Measurements from ENCODE around the gene AK5. TPM values are rescaled to one million over a fixed set of nuclear protein-coding genes. Genes with fewer than 3 reads are reported as not detected.

Gene AK5
- total and polyA plus RNA-seq, 10 donors = 0.33 to 16.3 (median 1.2) TPM

DNA sequence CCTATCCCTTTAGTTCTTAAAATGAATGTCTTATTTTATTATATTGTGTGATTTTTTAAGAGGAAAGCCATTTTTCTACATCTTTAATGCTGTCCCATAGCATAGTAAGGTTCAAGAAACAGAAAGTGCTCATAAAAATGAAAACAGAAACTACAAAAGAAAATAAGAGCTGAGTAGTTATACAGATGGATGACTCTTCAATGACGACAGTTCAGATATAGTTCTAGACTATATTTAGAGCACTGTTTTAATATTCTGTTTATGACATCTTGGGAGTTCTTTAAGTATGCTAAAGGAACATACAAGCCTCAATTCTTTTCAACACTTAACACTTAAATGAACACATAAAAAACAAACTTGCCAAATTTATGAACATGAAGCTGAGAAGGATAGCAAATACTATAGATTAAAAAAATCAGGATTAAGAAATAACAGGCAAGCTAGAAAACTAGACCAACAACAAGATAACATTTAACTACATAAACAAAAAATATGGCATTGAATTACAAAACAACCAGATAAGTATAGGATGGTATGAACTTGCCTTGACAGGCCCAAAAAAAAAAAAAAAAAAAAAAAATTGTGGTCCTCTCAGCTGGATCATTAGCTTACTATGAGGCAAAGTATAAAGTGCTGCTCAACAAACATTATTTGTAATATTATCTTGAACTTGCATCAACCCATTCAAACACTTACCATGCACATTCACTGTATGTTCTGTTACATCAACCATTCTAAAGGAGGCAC, 312.7 kb downstream of the AK5 start:
- no peak for TF ChIP-seq POLR2AphosphoS5 (IDR thresholded peaks at IDR 0.05)
- TF ChIP-seq, protein P1, sequence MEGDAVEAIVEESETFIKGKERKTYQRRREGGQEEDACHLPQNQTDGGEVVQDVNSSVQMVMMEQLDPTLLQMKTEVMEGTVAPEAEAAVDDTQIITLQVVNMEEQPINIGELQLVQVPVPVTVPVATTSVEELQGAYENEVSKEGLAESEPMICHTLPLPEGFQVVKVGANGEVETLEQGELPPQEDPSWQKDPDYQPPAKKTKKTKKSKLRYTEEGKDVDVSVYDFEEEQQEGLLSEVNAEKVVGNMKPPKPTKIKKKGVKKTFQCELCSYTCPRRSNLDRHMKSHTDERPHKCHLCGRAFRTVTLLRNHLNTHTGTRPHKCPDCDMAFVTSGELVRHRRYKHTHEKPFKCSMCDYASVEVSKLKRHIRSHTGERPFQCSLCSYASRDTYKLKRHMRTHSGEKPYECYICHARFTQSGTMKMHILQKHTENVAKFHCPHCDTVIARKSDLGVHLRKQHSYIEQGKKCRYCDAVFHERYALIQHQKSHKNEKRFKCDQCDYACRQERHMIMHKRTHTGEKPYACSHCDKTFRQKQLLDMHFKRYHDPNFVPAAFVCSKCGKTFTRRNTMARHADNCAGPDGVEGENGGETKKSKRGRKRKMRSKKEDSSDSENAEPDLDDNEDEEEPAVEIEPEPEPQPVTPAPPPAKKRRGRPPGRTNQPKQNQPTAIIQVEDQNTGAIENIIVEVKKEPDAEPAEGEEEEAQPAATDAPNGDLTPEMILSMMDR (IDR thresholded peaks at IDR 0.05 in 8 of 11, conservative IDR thresholded peaks at IDR 0.05 in 3 of 11) = no peak
- no peak for TF ChIP-seq POLR2A (IDR thresholded peaks at IDR 0.05)
- no peak overlapping the region for H3K27ac ChIP-seq
- no peak for DNase-seq
- H3K36me3 ChIP-seq = peaks cover 0 to 25% (median 11%) of the 10 kb centered on the region in 6 donors
- H3K4me1 ChIP-seq = peaks cover 0 to 25% (median 0%) of the 10 kb centered on the region in 6 donors
- WGBS, 5 donors = 46 to 70% (median 63%) methylated on average over 1 of the region's 1 CpG
- H3K27me3 ChIP-seq (replicated peaks in 1 of 7) = no peaks in the 10 kb centered on the region
- no peak overlapping the region for H3K4me3 ChIP-seq
- intact Hi-C loops (cut with DNase I; ENCODE audit: low total_unique reads) = no loop called here
- no peaks in the 10 kb centered on the region for H3K9me3 ChIP-seq

DNA sequence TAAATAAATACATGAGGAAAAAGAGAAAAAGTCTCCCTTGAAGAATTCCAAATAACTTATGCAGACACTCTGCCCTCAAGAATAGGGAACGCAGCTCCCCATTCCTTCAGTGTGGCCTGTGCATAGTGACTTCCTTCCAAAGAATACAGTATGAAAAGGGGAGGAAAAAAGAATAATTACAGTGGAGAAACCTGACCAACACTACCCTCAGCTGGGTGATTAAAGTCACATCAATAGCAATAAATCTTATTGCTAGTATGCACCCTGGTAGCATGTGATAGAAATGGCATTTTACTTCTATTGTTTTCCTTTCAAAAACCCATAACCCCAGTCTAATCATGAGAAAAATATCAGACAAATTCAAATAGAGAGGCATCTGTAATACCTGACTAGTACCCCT, 315.5 kb downstream of the AK5 start:
- Histone ChIP-seq H3K4me1 (peaks cover 0 to 5% (median 0%) of the 10 kb centered on the region in 6 donors), H3K27me3 (replicated peaks in 1 of 7) (no peaks in the 10 kb centered on the region), H3K36me3 (peaks cover 0 to 22% (median 11%) of the 10 kb centered on the region in 6 donors), H3K4me3 (no peak overlapping the region), H3K9me3 (no peaks in the 10 kb centered on the region), H3K27ac (no peak overlapping the region)
- no peak for DNase-seq
- intact Hi-C loops (cut with DNase I; ENCODE audit: low total_unique reads) = no loop called here
- 95 to 100% (median 100%) methylated on average over 1 of the region's 1 CpG for WGBS, 5 donors
- TF ChIP-seq POLR2AphosphoS5 (IDR thresholded peaks at IDR 0.05) = no peak
- TF ChIP-seq, protein P1 (IDR thresholded peaks at IDR 0.05 in 8 of 11, conservative IDR thresholded peaks at IDR 0.05 in 3 of 11) = no peak
- TF ChIP-seq POLR2A (IDR thresholded peaks at IDR 0.05) = no peak

DNA sequence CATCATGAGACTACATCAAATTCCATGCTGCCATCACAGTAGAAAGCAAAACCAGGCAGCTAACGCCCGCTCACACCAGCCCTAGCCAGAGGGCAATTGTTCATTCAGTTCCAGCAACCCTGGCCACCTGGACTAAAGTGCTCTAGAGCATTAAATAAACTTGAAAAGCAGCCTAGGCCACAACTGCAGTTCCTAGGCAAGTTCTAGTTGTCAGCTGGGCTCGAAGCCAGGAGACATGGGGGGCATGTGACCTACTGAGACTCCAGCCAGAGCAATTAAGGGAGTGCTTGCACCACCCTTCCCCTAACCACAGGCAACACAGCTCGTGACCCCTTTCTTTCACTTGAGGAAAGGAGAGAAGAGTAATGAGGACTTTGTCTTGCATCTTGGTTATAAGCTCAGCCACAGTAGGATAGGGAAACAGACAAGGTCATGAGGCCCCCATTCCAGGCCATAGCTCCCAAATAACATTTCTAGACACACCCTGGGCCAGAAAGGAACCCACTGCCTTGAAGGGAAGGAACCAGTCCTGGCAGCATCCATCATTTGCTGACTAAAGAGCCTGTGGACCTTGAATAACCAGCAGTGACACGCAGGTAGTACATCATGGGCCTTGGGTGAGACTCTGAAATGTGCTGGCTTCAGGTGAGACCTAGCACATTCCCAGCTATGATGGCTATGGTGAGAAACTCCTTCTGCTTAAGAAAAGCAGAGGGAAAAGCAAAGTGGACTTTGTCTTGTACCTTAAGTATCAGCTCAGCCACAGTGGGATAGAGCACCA, 323.6 kb downstream of the AK5 start:
- peaks cover 0 to 42% (median 3%) of the 10 kb centered on the region in 6 donors for H3K36me3 ChIP-seq
- DNase-seq = no peak
- intact Hi-C loops (cut with DNase I; ENCODE audit: low total_unique reads) = no loop called here
- H3K27me3 ChIP-seq (replicated peaks in 1 of 7) = no peaks in the 10 kb centered on the region
- WGBS, 5 donors = 50 to 78% (median 70%) methylated on average over 5 of the region's 5 CpGs
- H3K4me3 ChIP-seq = no peak overlapping the region
- peak overlapping the region in 2 of 8 donors; percentile 2 to 10 for H3K27ac ChIP-seq
- peaks cover 0 to 12% (median 6%) of the 10 kb centered on the region in 6 donors for H3K4me1 ChIP-seq
- TF ChIP-seq, protein P1 (IDR thresholded peaks at IDR 0.05 in 8 of 11, conservative IDR thresholded peaks at IDR 0.05 in 3 of 11) = no peak
- TF ChIP-seq POLR2A (IDR thresholded peaks at IDR 0.05) = no peak
- peak in 1 of 3 donors; percentile 28 for TF ChIP-seq POLR2AphosphoS5 (IDR thresholded peaks at IDR 0.05)
- peaks cover 6 to 27% (median 26%) of the 10 kb centered on the region in 8 donors for H3K9me3 ChIP-seq

DNA sequence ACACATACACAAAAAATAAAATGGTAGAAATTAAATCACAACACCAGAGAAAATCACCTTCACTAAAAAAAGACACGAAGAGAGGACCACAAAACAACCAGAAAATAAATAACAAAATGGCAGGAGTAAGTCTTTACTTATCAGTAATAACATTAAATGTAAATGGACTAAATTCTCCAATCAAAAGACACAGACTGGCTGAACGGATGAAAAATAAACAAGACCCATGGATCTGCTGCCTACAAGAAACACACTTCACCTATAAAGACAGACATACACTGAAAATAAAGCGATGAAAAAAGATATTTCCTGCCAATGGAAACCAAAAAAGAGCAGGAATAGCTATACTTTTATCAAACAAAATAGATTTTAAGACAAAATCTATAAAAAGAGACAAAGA, 327.1 kb downstream of the AK5 start:
- Histone ChIP-seq H3K36me3 (peaks cover 0 to 46% (median 3%) of the 10 kb centered on the region in 6 donors), H3K4me1 (peaks cover 0 to 12% (median 6%) of the 10 kb centered on the region in 6 donors), H3K27me3 (replicated peaks in 1 of 7) (no peaks in the 10 kb centered on the region), H3K27ac (no peak overlapping the region), H3K9me3 (peaks cover 6 to 39% (median 31%) of the 10 kb centered on the region in 8 donors), H3K4me3 (no peak overlapping the region)
- DNase-seq = no peak
- TF ChIP-seq POLR2A (IDR thresholded peaks at IDR 0.05) (no peak), POLR2AphosphoS5 (IDR thresholded peaks at IDR 0.05) (no peak)
- TF ChIP-seq, protein P1 (IDR thresholded peaks at IDR 0.05 in 8 of 11, conservative IDR thresholded peaks at IDR 0.05 in 3 of 11) = no peak
- 96 to 98% (median 97%) methylated on average over 3 of the region's 3 CpGs for WGBS, 5 donors
- intact Hi-C loops (cut with DNase I; ENCODE audit: low total_unique reads) = no loop called here
